ENCODE results near the gene FXYD4. TPM values are rescaled to one million over a fixed set of nuclear protein-coding genes. Genes with fewer than 3 reads are reported as not detected.
A peak's percentile ranks its signal among the peaks of the same experiment; 100 is the strongest.

FXYD4 gene
- total and polyA plus RNA-seq, 2 of the 8 experiments (the other 6 are each of a cell fraction or from before 2014, with no cell fraction given), result not detected

- ChIA-PET POLR2A (ENCODE audit: partially characterized antibody) (no interaction called here), CTCF (ENCODE audit: partially characterized antibody) (interaction anchor here (1.2 to 2.7 kb wide), 3 partner anchors 17 to 48 kb away, joined by 3 to 10 read pairs (median 8); no protein-coding TSS in a partner anchor)
- no peak for FAIRE-seq
- TF ChIP-seq SUZ12 (IDR thresholded peaks at IDR 0.05; ENCODE audit: low read length) (no peak), TEAD4 (IDR thresholded peaks at IDR 0.05; ENCODE audit: low read depth, low read length) (no peak), EP300 (IDR thresholded peaks at IDR 0.05; ENCODE audit: borderline replicate concordance in 1 of 2, low read depth in 2 of 2, low read length in 2 of 2) (no peak), MAX (IDR thresholded peaks at IDR 0.05) (no peak), JUND (IDR thresholded peaks at IDR 0.05; ENCODE audit: low read length) (no peak), CEBPB (IDR thresholded peaks at IDR 0.05; ENCODE audit: low read depth, low read length) (no peak), CHD2 (IDR thresholded peaks at IDR 0.05; ENCODE audit: low read length) (no peak), GABPA (IDR thresholded peaks at IDR 0.05; ENCODE audit: borderline replicate concordance, insufficient read depth, low read length) (no peak), FOSL1 (IDR thresholded peaks at IDR 0.05; ENCODE audit: insufficient read depth, low read depth, low read length) (no peak), KDM1A (IDR thresholded peaks at IDR 0.05; ENCODE audit: borderline replicate concordance, low read length) (no peak), NANOG (IDR thresholded peaks at IDR 0.05; ENCODE audit: insufficient read depth, low read depth, low read length, poor library complexity, severe bottlenecking) (no peak), EZH2 (IDR thresholded peaks at IDR 0.05; ENCODE audit: low read depth, low read length, severe bottlenecking) (no peak), RFX5 (IDR thresholded peaks at IDR 0.05; ENCODE audit: borderline replicate concordance, low read depth, low read length) (no peak)
Observed at GRCh38 chr10:43336061-43336460, 35.4 kb upstream of the FXYD4 start.

More at GRCh38 chr10:43336061-43336460, 35.4 kb upstream of the FXYD4 start:
- no peak overlapping the region for H2BK120ac ChIP-seq (replicated peaks; ENCODE audit: low read depth, low read length)
- H2BK15ac ChIP-seq (ENCODE audit: low read length), result no peak overlapping the region; the same call in 1 of the 2 replicates
- no peak overlapping the region for H3K27ac ChIP-seq (ENCODE audit: low read depth, low read length)
- no peak overlapping the region for H3K14ac ChIP-seq (ENCODE audit: insufficient read length)
- no peak overlapping the region; the same call in 1 of the 2 replicates for H3K18ac ChIP-seq (ENCODE audit: extremely low read depth, low read length)
- H3K23me2 ChIP-seq (ENCODE audit: low read depth, low read length), result no peaks in the 10 kb centered on the region
- peak overlapping the region; percentile 82 for H4K91ac ChIP-seq (replicated peaks; ENCODE audit: insufficient read length, low read length)
- H3K56ac ChIP-seq (replicated peaks; ENCODE audit: insufficient read length, low read depth, low read length), result no peak overlapping the region
- no peak overlapping the region for H2BK5ac ChIP-seq (ENCODE audit: low read depth, low read length)
- H3K4me1 ChIP-seq (replicated peaks in 1 of 4; ENCODE audit: control insufficient read depth in 3 of 4, insufficient read depth in 4 of 4, low read length in 3 of 4), result peaks cover 4 to 11% (median 7%) of the 10 kb centered on the region in 4 experiments
- no peak for DNase-seq (ENCODE audit: low read depth in 1 of 2, low spot score in 2 of 2)
- no peaks in the 10 kb centered on the region for H3K79me2 ChIP-seq (ENCODE audit: control insufficient read depth in 1 of 2, insufficient read depth in 2 of 2, low read length in 2 of 2)
- no peak overlapping the region for H3K4ac ChIP-seq (replicated peaks; ENCODE audit: insufficient read length, low read depth, low read length)
- no peaks in the 10 kb centered on the region for H4K20me1 ChIP-seq (replicated peaks in 1 of 2; ENCODE audit: control insufficient read depth in 1 of 2, insufficient read depth in 2 of 2, low read length in 2 of 2)
- no peak overlapping the region for H3K23ac ChIP-seq (ENCODE audit: insufficient read length)
- no peaks in the 10 kb centered on the region for H3K36me3 ChIP-seq (ENCODE audit: control insufficient read depth in 2 of 4, insufficient read depth in 4 of 4, low read length in 3 of 4)
- no peaks in the 10 kb centered on the region for H3K9me3 ChIP-seq (ENCODE audit: insufficient read depth in 2 of 2, low read depth in 1 of 2, low read length in 1 of 2)
- no peak overlapping the region for H4K5ac ChIP-seq (ENCODE audit: insufficient read length, low read depth, low read length)
- no peaks in the 10 kb centered on the region for H3K27me3 ChIP-seq (replicated peaks in 1 of 4; ENCODE audit: control insufficient read depth in 3 of 4, extremely low read depth in 1 of 4, insufficient read depth in 3 of 4, low read length in 3 of 4)
- H2AK5ac ChIP-seq (ENCODE audit: low read depth, low read length), result no peak overlapping the region
- H2AFZ ChIP-seq (ENCODE audit: low read length), result no peak overlapping the region
- H3K9ac ChIP-seq (replicated peaks in 1 of 4; ENCODE audit: extremely low read depth in 1 of 4, low read depth in 3 of 4, low read length in 3 of 4), result no peak overlapping the region
- H2BK20ac ChIP-seq (ENCODE audit: low read length), result 0 out of 2 replicates have a peak overlapping the region, but pooled peaks have one; percentile 83
- 82% methylated on average over 3 of the region's 3 CpGs; no CpG with 5 or more reads in 1 of the 2 experiments for WGBS, 2 experiments (ENCODE audit: extremely low coverage in 1 of 2, insufficient coverage in 1 of 2, insufficient read length in 1 of 2, insufficient replicate concordance in 2 of 2, low coverage in 1 of 2, low lambda C conversion rate in 2 of 2, missing lambda C conversion rate in 1 of 2)
- H2BK12ac ChIP-seq (ENCODE audit: low read depth, low read length), result 0 out of 2 replicates have a peak overlapping the region, but pooled peaks have one; percentile 19
- no peak overlapping the region for H4K8ac ChIP-seq (ENCODE audit: extremely low read depth, insufficient read depth, low read length)
- no peaks in the 10 kb centered on the region for H3K79me1 ChIP-seq (ENCODE audit: low read depth, low read length)
- H3K4me3 ChIP-seq (ENCODE audit: extremely low read depth in 1 of 4, insufficient read depth in 2 of 4, low read depth in 3 of 4, low read length in 4 of 4), result no peak overlapping the region
- no peak overlapping the region for H3K4me2 ChIP-seq (ENCODE audit: insufficient read depth in 1 of 2, low read depth in 2 of 2, low read length in 2 of 2)

Measured in H1 (cell line).